ENCODE data around the gene PTPN20.

PTPN20 gene

DNA sequence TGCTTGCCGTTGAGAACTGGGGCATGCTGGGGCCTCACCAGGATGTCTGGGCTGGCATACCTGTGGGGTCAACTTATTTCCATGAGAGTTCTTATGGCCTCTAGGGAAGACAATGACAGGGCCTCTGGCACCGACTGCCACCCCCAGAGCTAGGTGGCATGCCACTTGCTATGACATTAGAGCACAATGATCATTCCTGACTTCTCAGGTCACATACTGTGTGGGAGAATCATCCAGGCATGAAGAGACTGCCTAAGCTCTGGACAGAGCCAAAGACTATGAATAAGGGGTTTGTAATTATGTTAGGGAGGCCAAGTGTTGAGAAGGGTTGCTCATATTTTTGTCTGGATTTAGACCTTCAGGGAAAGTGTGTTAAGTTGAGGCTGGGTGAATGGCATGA, 97.5 kb downstream of the PTPN20 start:
- TF ChIP-seq, protein P1, sequence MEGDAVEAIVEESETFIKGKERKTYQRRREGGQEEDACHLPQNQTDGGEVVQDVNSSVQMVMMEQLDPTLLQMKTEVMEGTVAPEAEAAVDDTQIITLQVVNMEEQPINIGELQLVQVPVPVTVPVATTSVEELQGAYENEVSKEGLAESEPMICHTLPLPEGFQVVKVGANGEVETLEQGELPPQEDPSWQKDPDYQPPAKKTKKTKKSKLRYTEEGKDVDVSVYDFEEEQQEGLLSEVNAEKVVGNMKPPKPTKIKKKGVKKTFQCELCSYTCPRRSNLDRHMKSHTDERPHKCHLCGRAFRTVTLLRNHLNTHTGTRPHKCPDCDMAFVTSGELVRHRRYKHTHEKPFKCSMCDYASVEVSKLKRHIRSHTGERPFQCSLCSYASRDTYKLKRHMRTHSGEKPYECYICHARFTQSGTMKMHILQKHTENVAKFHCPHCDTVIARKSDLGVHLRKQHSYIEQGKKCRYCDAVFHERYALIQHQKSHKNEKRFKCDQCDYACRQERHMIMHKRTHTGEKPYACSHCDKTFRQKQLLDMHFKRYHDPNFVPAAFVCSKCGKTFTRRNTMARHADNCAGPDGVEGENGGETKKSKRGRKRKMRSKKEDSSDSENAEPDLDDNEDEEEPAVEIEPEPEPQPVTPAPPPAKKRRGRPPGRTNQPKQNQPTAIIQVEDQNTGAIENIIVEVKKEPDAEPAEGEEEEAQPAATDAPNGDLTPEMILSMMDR (IDR thresholded peaks at IDR 0.05) = no peak
- Histone ChIP-seq H3K9me3 (no peaks in the 10 kb centered on the region), H3K36me3 (no peaks in the 10 kb centered on the region), H3K27ac (no peak overlapping the region), H3K27me3 (peaks cover 15% of the 10 kb centered on the region), H3K4me3 (ENCODE audit: low read depth in 1 of 2, low read length in 1 of 2) (no peak overlapping the region), H3K4me1 (ENCODE audit: control insufficient read depth in 1 of 2, insufficient read depth in 1 of 2, low read depth in 1 of 2, low read length in 1 of 2) (no peaks in the 10 kb centered on the region)

DNA sequence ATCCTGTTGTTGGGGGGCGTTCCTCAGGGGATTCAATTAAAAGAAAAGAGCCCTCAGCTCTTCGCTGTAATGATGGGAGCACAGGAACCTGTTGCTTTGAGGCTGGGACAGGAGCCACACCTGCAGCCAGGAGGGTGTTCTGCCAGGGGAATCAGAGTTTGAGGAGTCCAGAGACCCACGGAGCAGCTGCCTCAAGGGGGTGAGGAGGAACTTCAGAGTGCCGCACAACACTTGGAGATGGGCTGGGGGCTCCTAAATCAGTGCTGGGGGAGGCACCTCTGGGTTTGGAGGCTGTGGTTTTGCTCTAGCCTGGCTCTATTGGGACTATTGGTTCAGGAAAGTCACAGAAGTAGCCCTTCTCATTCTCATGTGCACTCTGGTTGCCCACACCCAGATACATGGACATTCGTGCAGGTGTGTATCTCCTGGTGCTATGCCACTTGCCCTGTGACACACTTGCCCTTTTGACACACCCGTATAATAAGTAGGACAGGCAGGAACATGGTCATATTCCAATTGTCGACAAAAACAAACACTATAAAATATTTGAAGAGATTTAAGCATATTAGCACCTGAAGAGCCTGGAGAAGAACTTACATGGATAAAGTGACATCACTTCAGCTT, 98.1 kb downstream of the PTPN20 start:
- peaks cover 15% of the 10 kb centered on the region for H3K27me3 ChIP-seq
- H3K36me3 ChIP-seq = no peaks in the 10 kb centered on the region
- TF ChIP-seq, protein P1 (IDR thresholded peaks at IDR 0.05) = no peak
- H3K4me3 ChIP-seq (ENCODE audit: low read depth in 1 of 2, low read length in 1 of 2) = no peak overlapping the region
- H3K4me1 ChIP-seq (ENCODE audit: control insufficient read depth in 1 of 2, insufficient read depth in 1 of 2, low read depth in 1 of 2, low read length in 1 of 2) = no peaks in the 10 kb centered on the region
- H3K9me3 ChIP-seq = no peaks in the 10 kb centered on the region
- H3K27ac ChIP-seq = no peak overlapping the region

DNA sequence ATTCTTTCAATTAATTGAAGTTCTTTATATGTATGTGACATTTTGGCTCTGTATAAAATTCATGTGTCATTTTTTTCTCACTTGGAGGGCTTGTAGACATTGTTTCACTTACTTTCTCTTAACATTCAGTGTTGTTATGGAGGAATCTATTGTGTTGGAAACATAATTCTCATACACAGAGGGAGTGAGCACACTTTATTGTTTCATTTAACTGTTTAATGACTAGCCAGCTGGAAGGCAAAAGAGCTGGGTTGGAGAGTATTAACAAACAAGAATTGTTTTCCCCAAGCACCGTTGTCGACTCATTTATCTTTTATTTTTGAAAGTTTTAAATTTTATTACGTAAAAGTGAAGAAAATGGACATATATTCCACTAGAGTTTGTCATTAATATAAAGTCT, 98.8 kb downstream of the PTPN20 start:
- TF ChIP-seq, protein P1 (IDR thresholded peaks at IDR 0.05) = no peak
- H3K4me3 ChIP-seq (ENCODE audit: low read depth in 1 of 2, low read length in 1 of 2) = no peak overlapping the region
- no peaks in the 10 kb centered on the region for H3K4me1 ChIP-seq (ENCODE audit: control insufficient read depth in 1 of 2, insufficient read depth in 1 of 2, low read depth in 1 of 2, low read length in 1 of 2)
- no peak overlapping the region for H3K27ac ChIP-seq
- no peaks in the 10 kb centered on the region for H3K9me3 ChIP-seq
- peaks cover 15% of the 10 kb centered on the region for H3K27me3 ChIP-seq
- H3K36me3 ChIP-seq = no peaks in the 10 kb centered on the region

DNA sequence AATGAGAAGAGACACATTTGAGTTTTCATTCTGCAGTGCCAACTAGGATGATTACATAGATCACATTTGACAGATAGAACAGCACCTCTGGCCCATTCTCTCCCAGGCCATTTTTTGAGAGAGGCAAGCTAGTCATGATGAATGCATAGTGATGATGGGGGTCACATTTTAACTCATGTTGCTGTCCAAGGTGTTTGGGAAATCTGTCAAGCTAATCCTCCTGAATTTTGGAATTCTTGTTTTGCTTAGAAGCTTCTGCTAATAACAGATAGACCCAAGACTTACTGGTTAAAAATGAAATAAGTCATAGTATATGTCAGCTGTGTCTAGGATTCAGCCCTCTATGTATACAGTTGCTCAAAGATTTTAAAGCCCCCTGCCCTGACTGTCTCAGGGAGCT, 101.0 kb downstream of the PTPN20 start:
- peaks cover 15% of the 10 kb centered on the region for H3K27me3 ChIP-seq
- no peak overlapping the region for H3K4me3 ChIP-seq (ENCODE audit: low read depth in 1 of 2, low read length in 1 of 2)
- no peaks in the 10 kb centered on the region for H3K36me3 ChIP-seq
- H3K4me1 ChIP-seq (ENCODE audit: control insufficient read depth in 1 of 2, insufficient read depth in 1 of 2, low read depth in 1 of 2, low read length in 1 of 2) = no peaks in the 10 kb centered on the region
- TF ChIP-seq, protein P1 (IDR thresholded peaks at IDR 0.05) = no peak
- H3K27ac ChIP-seq = no peak overlapping the region
- H3K9me3 ChIP-seq = no peaks in the 10 kb centered on the region

DNA sequence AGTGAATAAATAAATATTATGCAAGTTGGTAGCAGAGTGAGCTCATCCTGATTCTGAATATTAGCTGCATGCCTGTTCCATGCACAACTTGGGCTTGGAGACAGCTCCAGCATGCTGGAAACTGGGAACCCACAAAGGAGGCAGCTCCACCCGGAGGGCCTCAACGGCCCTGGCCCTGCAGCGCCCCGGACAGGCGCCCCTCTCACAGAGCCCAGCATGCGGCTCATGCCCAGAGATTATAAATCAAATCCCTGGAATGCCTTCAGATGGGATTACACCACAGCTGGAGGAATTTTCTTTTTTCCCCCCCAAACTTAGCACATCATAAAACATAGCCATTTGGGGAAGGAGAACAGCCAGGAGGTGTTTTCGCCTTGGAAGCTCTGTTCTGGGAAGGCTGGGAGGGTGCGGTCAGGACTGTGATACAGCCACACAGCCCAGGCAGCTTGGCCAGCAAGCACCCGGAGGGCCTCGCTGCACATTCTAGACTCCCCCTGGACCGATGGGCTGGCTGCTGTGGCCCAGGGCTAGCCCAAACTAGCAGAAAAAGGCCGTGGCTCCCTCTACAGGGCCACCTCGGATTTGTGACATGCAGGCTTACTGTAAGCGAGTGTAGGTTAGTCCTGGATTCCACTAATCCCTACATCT, 102.4 kb downstream of the PTPN20 start:
- peaks cover 9% of the 10 kb centered on the region for H3K27me3 ChIP-seq
- no peaks in the 10 kb centered on the region for H3K36me3 ChIP-seq
- H3K4me3 ChIP-seq (ENCODE audit: low read depth in 1 of 2, low read length in 1 of 2) = no peak overlapping the region
- TF ChIP-seq, protein P1 (IDR thresholded peaks at IDR 0.05) = no peak
- no peaks in the 10 kb centered on the region for H3K9me3 ChIP-seq
- no peaks in the 10 kb centered on the region for H3K4me1 ChIP-seq (ENCODE audit: control insufficient read depth in 1 of 2, insufficient read depth in 1 of 2, low read depth in 1 of 2, low read length in 1 of 2)
- H3K27ac ChIP-seq = no peak overlapping the region
